HEK293 (cell line): ENCODE data around the gene LIMK2.
"Not testable (repeated sequence)": the region's sequence is repeated elsewhere in the genome, so short reads cannot be mapped to it uniquely, and the experiment has no call there.

Experiments
- CTCF ChIA-PET: fragments of 350-600 bp; formaldehyde crosslinking; extraction: SDS; loops from one replicate; lab custom pipeline; 2021; ENCODE audit warnings: antibody characterized with exemption; lab: Yijun Ruan, JAX
- POLR2A ChIA-PET: fragments of 300-600 bp; formaldehyde crosslinking; extraction: SDS; loops from one replicate; lab custom pipeline; 2020; ENCODE audit warnings: antibody characterized with exemption, inconsistent platforms; lab: Yijun Ruan, JAX
- H3K27ac ChIP-seq: fragments of 200-500 bp; sonication (Bioruptor generic); 2 replicates; pipeline ENCODE4 v1.5.1; 2014; ENCODE audit warnings: low read depth, low read length, control low read depth, inconsistent platforms; ENCODE audit errors: extremely low read depth
- H3K36me3 ChIP-seq, 2 experiments: fragments of 200-500 bp in 1 of 2; sonication (Bioruptor generic) in 1 of 2; 1 replicate in 1 of 2; 2 replicates in 1 of 2; pipeline ENCODE4 v1.5.1; 2014 to 2017; ENCODE audit warnings: inconsistent platforms in 2 of 2, low read length in 2 of 2; ENCODE audit not compliant: control insufficient read depth in 2 of 2, insufficient read depth in 1 of 2
- H3K4me1 ChIP-seq: fragments of 200-500 bp; sonication (Bioruptor generic); 2 replicates; pipeline ENCODE4 v1.5.1; 2014; ENCODE audit warnings: mild to moderate bottlenecking, low read length, inconsistent platforms; ENCODE audit not compliant: control insufficient read depth, insufficient read depth
- H3K4me3 ChIP-seq: 2 replicates; pipeline ENCODE4 v1.5.1; 2011; ENCODE audit warnings: low read depth, mild to moderate bottlenecking, control low read depth, low read length, moderate library complexity
- H3K9me3 ChIP-seq: fragments of 200-500 bp; sonication (Bioruptor generic); 2 replicates; pipeline ENCODE4 v1.5.1; 2014; ENCODE audit warnings: low read depth, low read length, inconsistent platforms; ENCODE audit not compliant: control insufficient read depth, insufficient read depth
- GFI1B ChIP-seq: fragments of 450-650 bp; formaldehyde crosslinking; IDR thresholded peaks from 2 replicates; pipeline ENCODE4 v1.5.1; 2016; ENCODE audit warnings: missing biosample characterization, missing genetic modification characterization
- KLF8 ChIP-seq: fragments of 450-650 bp; formaldehyde crosslinking; IDR thresholded peaks from 2 replicates; pipeline ENCODE4 v1.5.1; 2016; ENCODE audit warnings: missing biosample characterization, missing genetic modification characterization
- ZNF132 ChIP-seq: fragments of 450-650 bp; formaldehyde crosslinking; IDR thresholded peaks from 2 replicates; pipeline ENCODE4 v1.5.1; 2017; ENCODE audit warnings: missing biosample characterization, missing genetic modification characterization, borderline replicate concordance
- ZNF184 ChIP-seq: fragments of 450-650 bp; IDR thresholded peaks from 2 replicates; pipeline ENCODE4 v1.5.1; 2018; ENCODE audit warnings: missing biosample characterization, mild to moderate bottlenecking, missing genetic modification characterization
- ZNF366 ChIP-seq: fragments of 450-650 bp; formaldehyde crosslinking; conservative IDR thresholded peaks from 2 replicates; pipeline ENCODE4 v1.5.1; 2016; ENCODE audit warnings: missing biosample characterization, missing genetic modification characterization
- ZNF404 ChIP-seq: fragments of 450-650 bp; formaldehyde crosslinking; IDR thresholded peaks from 2 replicates; pipeline ENCODE4 v1.5.1; 2017; ENCODE audit warnings: missing biosample characterization, missing genetic modification characterization
- ZNF48 ChIP-seq: fragments of 450-650 bp; formaldehyde crosslinking; IDR thresholded peaks from 2 replicates; pipeline ENCODE4 v1.5.1; 2016; ENCODE audit warnings: missing biosample characterization, missing genetic modification characterization
- ZNF501 ChIP-seq: fragments of 450-650 bp; formaldehyde crosslinking; IDR thresholded peaks from 2 replicates; pipeline ENCODE4 v1.5.1; 2016; ENCODE audit warnings: missing biosample characterization, missing genetic modification characterization
- ZNF529 ChIP-seq: fragments of 450-650 bp; formaldehyde crosslinking; IDR thresholded peaks from 2 replicates; pipeline ENCODE4 v1.5.1; 2017; ENCODE audit warnings: missing genetic modification characterization, missing biosample characterization; ENCODE audit not compliant: insufficient replicate concordance
- ZNF560 ChIP-seq: fragments of 450-650 bp; formaldehyde crosslinking; IDR thresholded peaks from 2 replicates; pipeline ENCODE4 v1.5.1; 2017; ENCODE audit warnings: missing biosample characterization, missing genetic modification characterization, borderline replicate concordance
- ZNF561 ChIP-seq: fragments of 450-650 bp; IDR thresholded peaks from 2 replicates; pipeline ENCODE4 v1.5.1; 2018; ENCODE audit warnings: missing biosample characterization, missing genetic modification characterization, borderline replicate concordance
- ZNF707 ChIP-seq: fragments of 450-650 bp; formaldehyde crosslinking; IDR thresholded peaks from 2 replicates; pipeline ENCODE4 v1.5.1; 2016; ENCODE audit warnings: missing biosample characterization, missing genetic modification characterization
- TF ChIP-seq, protein P1 (sequence below): fragments of 450-650 bp; formaldehyde crosslinking; IDR thresholded peaks from 2 replicates; pipeline ENCODE4 v1.5.1; 2017; ENCODE audit warnings: missing biosample characterization, missing genetic modification characterization
- TF ChIP-seq, protein P2 (sequence below): fragments of 450-650 bp; formaldehyde crosslinking; IDR thresholded peaks from 2 replicates; pipeline ENCODE4 v1.5.1; 2017; ENCODE audit warnings: missing biosample characterization, missing genetic modification characterization
- TF ChIP-seq, protein P3 (sequence below): fragments of 450-650 bp; formaldehyde crosslinking; IDR thresholded peaks from 2 replicates; pipeline ENCODE4 v1.5.1; 2016; ENCODE audit warnings: missing biosample characterization, missing genetic modification characterization
- TF ChIP-seq, protein P4 (sequence below): fragments of 450-650 bp; formaldehyde crosslinking; IDR thresholded peaks from 2 replicates; pipeline ENCODE4 v1.5.1; 2016; ENCODE audit warnings: missing biosample characterization, missing genetic modification characterization
- TF ChIP-seq, protein P5 (sequence below): fragments of 450-650 bp; formaldehyde crosslinking; IDR thresholded peaks from 2 replicates; pipeline ENCODE4 v1.5.0; 2017; ENCODE audit warnings: missing biosample characterization, missing genetic modification characterization, borderline replicate concordance
- TF ChIP-seq, protein P6 (sequence below): fragments of 450-650 bp; formaldehyde crosslinking; IDR thresholded peaks from 2 replicates; pipeline ENCODE4 v1.5.1; 2016; ENCODE audit warnings: missing biosample characterization, missing genetic modification characterization

LIMK2 gene

DNA sequence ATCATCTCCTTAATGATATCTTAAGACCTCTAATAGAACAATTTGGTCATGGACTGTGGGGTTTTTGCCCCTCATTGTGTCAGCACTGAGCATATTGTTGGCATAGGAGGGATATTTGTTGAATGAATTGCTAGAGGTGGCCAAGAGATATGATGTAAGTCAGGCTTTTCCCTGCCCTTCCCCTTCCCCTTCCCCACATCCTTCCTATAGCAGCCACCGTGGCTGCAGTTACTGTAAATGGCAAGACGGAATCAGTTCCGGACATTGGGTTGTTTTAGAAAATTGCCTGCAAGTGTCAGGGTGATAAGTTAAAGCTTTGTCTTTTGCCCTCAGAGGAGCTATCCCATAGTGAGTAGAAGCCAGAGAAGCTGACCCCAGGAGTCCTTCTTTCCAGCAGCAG is 23.0 kb downstream of the LIMK2 start:
- POLR2A ChIA-PET, result no interaction called here
- CTCF ChIA-PET, result interaction anchor here (1.2 kb wide), 1 partner anchor 23 kb away, joined by 7 read pairs; the partner anchor contains the start of gene LIMK2

DNA sequence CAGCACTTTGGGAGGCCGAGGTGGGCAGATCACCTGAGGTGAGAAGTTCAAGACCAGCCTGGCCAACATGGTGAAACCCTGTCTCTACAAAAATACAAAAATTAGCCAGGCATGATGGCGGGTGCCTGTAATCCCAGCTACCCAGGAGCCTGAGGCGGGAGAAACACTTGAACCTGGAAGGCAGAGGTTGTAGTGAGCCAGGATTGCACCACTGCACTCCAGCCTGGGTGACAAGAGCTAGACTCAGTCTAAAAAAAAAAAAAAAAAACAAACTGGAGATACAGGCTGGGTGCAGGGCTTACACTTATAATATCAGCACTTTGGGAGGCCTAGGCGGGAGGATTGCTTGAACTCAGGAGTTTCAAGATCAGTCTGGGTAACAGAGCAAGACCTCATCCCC is 23.9 kb downstream of the LIMK2 start:
- CTCF ChIA-PET, result interaction anchor here (1.2 kb wide), 1 partner anchor 24 kb away, joined by 7 read pairs; the partner anchor contains the start of gene LIMK2
- H3K36me3 ChIP-seq, H3K9me3 ChIP-seq, H3K27ac ChIP-seq, H3K4me1 ChIP-seq, POLR2A ChIA-PET, H3K4me3 ChIP-seq: not testable (repeated sequence)

More for the DNA sequence above, 23.0 kb downstream of the LIMK2 start:
- H3K27ac ChIP-seq, result no peak overlapping the region
- H3K36me3 ChIP-seq, result peaks cover 0 to 3% of the 10 kb centered on the region in 2 experiments; a peak in 2 of 3 replicates
- TF ChIP-seq, protein P1, sequence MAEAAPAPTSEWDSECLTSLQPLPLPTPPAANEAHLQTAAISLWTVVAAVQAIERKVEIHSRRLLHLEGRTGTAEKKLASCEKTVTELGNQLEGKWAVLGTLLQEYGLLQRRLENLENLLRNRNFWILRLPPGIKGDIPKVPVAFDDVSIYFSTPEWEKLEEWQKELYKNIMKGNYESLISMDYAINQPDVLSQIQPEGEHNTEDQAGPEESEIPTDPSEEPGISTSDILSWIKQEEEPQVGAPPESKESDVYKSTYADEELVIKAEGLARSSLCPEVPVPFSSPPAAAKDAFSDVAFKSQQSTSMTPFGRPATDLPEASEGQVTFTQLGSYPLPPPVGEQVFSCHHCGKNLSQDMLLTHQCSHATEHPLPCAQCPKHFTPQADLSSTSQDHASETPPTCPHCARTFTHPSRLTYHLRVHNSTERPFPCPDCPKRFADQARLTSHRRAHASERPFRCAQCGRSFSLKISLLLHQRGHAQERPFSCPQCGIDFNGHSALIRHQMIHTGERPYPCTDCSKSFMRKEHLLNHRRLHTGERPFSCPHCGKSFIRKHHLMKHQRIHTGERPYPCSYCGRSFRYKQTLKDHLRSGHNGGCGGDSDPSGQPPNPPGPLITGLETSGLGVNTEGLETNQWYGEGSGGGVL (tag by site-specific recombination), result no peak
- TF ChIP-seq, protein P2, sequence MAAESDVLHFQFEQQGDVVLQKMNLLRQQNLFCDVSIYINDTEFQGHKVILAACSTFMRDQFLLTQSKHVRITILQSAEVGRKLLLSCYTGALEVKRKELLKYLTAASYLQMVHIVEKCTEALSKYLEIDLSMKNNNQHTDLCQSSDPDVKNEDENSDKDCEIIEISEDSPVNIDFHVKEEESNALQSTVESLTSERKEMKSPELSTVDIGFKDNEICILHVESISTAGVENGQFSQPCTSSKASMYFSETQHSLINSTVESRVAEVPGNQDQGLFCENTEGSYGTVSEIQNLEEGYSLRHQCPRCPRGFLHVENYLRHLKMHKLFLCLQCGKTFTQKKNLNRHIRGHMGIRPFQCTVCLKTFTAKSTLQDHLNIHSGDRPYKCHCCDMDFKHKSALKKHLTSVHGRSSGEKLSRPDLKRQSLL (tag by site-specific recombination), result no peak
- TF ChIP-seq ZNF561, result no peak
- TF ChIP-seq, protein P3, sequence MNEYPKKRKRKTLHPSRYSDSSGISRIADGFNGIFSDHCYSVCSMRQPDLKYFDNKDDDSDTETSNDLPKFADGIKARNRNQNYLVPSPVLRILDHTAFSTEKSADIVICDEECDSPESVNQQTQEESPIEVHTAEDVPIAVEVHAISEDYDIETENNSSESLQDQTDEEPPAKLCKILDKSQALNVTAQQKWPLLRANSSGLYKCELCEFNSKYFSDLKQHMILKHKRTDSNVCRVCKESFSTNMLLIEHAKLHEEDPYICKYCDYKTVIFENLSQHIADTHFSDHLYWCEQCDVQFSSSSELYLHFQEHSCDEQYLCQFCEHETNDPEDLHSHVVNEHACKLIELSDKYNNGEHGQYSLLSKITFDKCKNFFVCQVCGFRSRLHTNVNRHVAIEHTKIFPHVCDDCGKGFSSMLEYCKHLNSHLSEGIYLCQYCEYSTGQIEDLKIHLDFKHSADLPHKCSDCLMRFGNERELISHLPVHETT (tag by site-specific recombination), result no peak
- no peak for TF ChIP-seq ZNF529 (tag by site-specific recombination)
- no peak for TF ChIP-seq ZNF560 (tag by site-specific recombination)
- no peak for TF ChIP-seq ZNF707 (tag by site-specific recombination)
- no peak for TF ChIP-seq ZNF132
- no peak for TF ChIP-seq ZNF184 (tag by site-specific recombination)
- no peak for TF ChIP-seq ZNF501
- TF ChIP-seq ZNF48 (tag by site-specific recombination), result no peak
- TF ChIP-seq, protein P4, sequence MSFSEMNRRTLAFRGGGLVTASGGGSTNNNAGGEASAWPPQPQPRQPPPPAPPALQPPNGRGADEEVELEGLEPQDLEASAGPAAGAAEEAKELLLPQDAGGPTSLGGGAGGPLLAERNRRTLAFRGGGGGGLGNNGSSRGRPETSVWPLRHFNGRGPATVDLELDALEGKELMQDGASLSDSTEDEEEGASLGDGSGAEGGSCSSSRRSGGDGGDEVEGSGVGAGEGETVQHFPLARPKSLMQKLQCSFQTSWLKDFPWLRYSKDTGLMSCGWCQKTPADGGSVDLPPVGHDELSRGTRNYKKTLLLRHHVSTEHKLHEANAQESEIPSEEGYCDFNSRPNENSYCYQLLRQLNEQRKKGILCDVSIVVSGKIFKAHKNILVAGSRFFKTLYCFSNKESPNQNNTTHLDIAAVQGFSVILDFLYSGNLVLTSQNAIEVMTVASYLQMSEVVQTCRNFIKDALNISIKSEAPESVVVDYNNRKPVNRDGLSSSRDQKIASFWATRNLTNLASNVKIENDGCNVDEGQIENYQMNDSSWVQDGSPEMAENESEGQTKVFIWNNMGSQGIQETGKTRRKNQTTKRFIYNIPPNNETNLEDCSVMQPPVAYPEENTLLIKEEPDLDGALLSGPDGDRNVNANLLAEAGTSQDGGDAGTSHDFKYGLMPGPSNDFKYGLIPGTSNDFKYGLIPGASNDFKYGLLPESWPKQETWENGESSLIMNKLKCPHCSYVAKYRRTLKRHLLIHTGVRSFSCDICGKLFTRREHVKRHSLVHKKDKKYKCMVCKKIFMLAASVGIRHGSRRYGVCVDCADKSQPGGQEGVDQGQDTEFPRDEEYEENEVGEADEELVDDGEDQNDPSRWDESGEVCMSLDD (tag by site-specific recombination), result no peak
- TF ChIP-seq ZNF404 (tag by site-specific recombination), result no peak
- TF ChIP-seq GFI1B, result no peak
- no peak for TF ChIP-seq ZNF366 (tag by site-specific recombination)
- TF ChIP-seq KLF8 (tag by site-specific recombination), result no peak
- TF ChIP-seq, protein P5, sequence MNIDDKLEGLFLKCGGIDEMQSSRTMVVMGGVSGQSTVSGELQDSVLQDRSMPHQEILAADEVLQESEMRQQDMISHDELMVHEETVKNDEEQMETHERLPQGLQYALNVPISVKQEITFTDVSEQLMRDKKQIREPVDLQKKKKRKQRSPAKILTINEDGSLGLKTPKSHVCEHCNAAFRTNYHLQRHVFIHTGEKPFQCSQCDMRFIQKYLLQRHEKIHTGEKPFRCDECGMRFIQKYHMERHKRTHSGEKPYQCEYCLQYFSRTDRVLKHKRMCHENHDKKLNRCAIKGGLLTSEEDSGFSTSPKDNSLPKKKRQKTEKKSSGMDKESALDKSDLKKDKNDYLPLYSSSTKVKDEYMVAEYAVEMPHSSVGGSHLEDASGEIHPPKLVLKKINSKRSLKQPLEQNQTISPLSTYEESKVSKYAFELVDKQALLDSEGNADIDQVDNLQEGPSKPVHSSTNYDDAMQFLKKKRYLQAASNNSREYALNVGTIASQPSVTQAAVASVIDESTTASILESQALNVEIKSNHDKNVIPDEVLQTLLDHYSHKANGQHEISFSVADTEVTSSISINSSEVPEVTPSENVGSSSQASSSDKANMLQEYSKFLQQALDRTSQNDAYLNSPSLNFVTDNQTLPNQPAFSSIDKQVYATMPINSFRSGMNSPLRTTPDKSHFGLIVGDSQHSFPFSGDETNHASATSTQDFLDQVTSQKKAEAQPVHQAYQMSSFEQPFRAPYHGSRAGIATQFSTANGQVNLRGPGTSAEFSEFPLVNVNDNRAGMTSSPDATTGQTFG (tag by site-specific recombination), result no peak
- TF ChIP-seq, protein P6, sequence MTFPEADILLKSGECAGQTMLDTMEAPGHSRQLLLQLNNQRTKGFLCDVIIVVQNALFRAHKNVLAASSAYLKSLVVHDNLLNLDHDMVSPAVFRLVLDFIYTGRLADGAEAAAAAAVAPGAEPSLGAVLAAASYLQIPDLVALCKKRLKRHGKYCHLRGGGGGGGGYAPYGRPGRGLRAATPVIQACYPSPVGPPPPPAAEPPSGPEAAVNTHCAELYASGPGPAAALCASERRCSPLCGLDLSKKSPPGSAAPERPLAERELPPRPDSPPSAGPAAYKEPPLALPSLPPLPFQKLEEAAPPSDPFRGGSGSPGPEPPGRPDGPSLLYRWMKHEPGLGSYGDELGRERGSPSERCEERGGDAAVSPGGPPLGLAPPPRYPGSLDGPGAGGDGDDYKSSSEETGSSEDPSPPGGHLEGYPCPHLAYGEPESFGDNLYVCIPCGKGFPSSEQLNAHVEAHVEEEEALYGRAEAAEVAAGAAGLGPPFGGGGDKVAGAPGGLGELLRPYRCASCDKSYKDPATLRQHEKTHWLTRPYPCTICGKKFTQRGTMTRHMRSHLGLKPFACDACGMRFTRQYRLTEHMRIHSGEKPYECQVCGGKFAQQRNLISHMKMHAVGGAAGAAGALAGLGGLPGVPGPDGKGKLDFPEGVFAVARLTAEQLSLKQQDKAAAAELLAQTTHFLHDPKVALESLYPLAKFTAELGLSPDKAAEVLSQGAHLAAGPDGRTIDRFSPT (tag by site-specific recombination), result no peak
- no peaks in the 10 kb centered on the region for H3K4me1 ChIP-seq
- H3K4me3 ChIP-seq, result no peak overlapping the region
- no peaks in the 10 kb centered on the region for H3K9me3 ChIP-seq
